Hepatocyte (in vitro differentiated cells): ENCODE data around the gene RAPGEF6.

ENCODE experiments used
- EZH2 ChIP-seq: fragments of 200-600 bp; sonication (generic); IDR thresholded peaks from 2 replicates; pipeline ENCODE4 v1.6.1; 2016; ENCODE audit warnings: antibody characterized with exemption, mild to moderate bottlenecking, borderline replicate concordance
- TF ChIP-seq, protein P1 (sequence below): fragments of 200-600 bp; sonication (generic); IDR thresholded peaks from 2 replicates; pipeline ENCODE4 v1.5.1; 2016; ENCODE audit warnings: antibody characterized with exemption, mild to moderate bottlenecking; ENCODE audit not compliant: poor library complexity

DNA sequence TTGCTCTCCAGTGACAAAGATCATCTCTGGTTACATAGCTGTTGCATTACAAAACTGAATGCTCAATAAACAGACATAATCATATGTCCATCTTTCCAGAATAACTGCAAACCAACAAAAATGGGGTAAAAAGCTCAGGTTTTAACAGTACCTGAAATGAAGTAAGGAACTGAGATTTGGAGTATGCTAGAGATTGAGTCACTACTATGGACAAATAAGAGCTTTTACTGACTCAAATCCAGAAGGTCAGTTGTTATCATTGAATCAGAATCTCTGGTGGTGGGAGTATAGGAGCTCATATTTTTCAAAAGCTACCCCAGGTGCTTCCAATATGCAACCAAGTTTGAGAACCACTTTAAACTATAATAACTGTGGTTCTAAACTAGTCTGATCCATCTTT, 4.1 kb upstream of the RAPGEF6 start:
- TF ChIP-seq, protein P1, sequence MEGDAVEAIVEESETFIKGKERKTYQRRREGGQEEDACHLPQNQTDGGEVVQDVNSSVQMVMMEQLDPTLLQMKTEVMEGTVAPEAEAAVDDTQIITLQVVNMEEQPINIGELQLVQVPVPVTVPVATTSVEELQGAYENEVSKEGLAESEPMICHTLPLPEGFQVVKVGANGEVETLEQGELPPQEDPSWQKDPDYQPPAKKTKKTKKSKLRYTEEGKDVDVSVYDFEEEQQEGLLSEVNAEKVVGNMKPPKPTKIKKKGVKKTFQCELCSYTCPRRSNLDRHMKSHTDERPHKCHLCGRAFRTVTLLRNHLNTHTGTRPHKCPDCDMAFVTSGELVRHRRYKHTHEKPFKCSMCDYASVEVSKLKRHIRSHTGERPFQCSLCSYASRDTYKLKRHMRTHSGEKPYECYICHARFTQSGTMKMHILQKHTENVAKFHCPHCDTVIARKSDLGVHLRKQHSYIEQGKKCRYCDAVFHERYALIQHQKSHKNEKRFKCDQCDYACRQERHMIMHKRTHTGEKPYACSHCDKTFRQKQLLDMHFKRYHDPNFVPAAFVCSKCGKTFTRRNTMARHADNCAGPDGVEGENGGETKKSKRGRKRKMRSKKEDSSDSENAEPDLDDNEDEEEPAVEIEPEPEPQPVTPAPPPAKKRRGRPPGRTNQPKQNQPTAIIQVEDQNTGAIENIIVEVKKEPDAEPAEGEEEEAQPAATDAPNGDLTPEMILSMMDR, result no peak
- no peak for TF ChIP-seq EZH2
